ENCODE data around the gene CROCC2. TPM values are rescaled to one million over a fixed set of nuclear protein-coding genes. Genes with fewer than 3 reads are reported as not detected.

The CROCC2 gene
- polyA plus RNA-seq, 2 of the 4 experiments (the other 2 are of a cell fraction), result not detected

DNA sequence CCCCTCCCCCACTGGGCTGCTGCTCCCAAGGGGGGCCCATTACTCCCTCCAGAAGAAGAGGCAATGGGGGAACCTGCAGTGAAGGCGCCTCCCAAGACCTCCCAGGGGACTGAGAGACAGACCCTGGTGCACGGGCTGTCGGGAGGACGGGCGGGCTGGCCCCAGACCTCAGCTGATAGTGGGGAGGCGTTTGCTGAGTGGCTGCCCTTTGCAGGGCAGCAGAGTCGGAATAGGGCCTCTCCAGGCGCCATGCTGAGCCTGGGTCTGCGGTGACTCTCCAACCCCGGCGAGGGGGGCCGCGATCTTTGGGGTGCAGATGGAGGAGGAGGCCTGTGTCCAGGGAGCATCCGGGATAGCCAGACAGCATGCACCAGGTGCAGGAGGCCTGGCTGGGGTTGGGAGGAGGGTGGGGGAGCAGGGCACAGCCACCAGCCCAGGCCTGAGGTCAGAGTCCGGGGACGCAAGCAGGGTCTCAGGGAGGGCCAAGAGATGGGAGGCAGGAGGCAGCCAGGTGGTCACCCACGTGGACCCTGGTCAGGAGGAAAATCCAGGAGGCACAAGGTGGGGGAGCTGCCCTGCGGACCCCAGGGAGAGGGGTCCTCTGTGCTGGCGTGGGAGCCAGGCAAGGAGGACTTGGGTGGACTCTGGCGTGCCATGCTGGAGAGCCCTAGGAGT, 11.0 kb downstream of the CROCC2 start (continued):
- TF ChIP-seq BCL3 (IDR thresholded peaks at IDR 0.05) (no peak), NFE2L2 (conservative IDR thresholded peaks at IDR 0.05; ENCODE audit: low read length) (no peak), EP300 (IDR thresholded peaks at IDR 0.05) (no peak)

DNA sequence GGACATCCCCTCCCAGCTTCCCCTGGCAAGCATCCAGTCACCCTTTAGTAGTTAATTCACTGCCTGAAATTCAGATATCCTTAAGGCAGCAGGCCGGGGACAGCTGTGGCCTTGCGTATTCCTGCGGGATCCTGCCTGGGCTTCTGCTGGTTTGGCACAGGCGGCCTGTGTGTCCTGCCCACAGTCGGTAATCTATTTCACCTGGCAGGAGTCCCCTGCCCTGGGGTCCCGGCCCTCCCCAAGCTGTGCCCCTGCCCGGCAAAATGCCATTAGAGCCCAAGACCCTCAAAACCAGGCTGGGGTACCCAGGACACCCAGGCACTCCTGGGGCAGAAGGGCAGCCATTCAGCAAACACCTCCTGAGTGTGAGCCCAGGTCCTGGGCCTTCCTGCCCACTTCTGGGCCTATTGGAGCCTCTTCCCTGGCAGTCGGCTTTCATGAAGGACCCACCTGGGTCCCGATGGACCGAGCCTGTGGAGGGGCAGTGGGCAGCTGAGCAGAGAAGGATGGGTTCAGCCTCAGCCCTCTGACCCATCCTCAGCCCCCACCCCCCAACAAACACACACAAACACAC, 11.6 kb downstream of the CROCC2 start:
- ChIA-PET POLR2A (no interaction called here), CTCF (interaction anchor here (1.4 to 2.0 kb wide), 2 partner anchors 66 to 72 kb away, joined by 4 to 6 read pairs; no protein-coding TSS in a partner anchor)
- Histone ChIP-seq H3K4me3 (no peak overlapping the region), H3K27ac (peak overlapping the region in 1 of 2 experiments; percentile 90; a peak in 4 of 6 replicates), H3K4me2 (0 out of 3 replicates have a peak overlapping the region, but pooled peaks have one; percentile 80), H3K4me1 (peaks cover 59% of the 10 kb centered on the region), H3K9me3 (no peaks in the 10 kb centered on the region)
- TF ChIP-seq, protein P1, sequence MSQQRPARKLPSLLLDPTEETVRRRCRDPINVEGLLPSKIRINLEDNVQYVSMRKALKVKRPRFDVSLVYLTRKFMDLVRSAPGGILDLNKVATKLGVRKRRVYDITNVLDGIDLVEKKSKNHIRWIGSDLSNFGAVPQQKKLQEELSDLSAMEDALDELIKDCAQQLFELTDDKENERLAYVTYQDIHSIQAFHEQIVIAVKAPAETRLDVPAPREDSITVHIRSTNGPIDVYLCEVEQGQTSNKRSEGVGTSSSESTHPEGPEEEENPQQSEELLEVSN (IDR thresholded peaks at IDR 0.05; ENCODE audit: borderline replicate concordance, low read depth), result no peak
- no peak for TF ChIP-seq ZSCAN20 (CRISPR knock-in tag; IDR thresholded peaks at IDR 0.05)
- TF ChIP-seq, protein P2, sequence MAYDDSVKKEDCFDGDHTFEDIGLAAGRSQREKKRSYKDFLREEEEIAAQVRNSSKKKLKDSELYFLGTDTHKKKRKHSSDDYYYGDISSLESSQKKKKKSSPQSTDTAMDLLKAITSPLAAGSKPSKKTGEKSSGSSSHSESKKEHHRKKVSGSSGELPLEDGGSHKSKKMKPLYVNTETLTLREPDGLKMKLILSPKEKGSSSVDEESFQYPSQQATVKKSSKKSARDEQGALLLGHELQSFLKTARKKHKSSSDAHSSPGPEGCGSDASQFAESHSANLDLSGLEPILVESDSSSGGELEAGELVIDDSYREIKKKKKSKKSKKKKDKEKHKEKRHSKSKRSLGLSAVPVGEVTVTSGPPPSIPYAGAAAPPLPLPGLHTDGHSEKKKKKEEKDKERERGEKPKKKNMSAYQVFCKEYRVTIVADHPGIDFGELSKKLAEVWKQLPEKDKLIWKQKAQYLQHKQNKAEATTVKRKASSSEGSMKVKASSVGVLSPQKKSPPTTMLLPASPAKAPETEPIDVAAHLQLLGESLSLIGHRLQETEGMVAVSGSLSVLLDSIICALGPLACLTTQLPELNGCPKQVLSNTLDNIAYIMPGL (CRISPR knock-in tag; IDR thresholded peaks at IDR 0.05; ENCODE audit: borderline replicate concordance), result no peak
- TF ChIP-seq, protein P3, sequence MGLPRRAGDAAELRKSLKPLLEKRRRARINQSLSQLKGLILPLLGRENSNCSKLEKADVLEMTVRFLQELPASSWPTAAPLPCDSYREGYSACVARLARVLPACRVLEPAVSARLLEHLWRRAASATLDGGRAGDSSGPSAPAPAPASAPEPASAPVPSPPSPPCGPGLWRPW (IDR thresholded peaks at IDR 0.05), result no peak
- TF ChIP-seq HEYL (CRISPR knock-in tag; IDR thresholded peaks at IDR 0.05), result no peak
- no peak for TF ChIP-seq CHD4 (IDR thresholded peaks at IDR 0.05; ENCODE audit: borderline replicate concordance)
- no peak for TF ChIP-seq MAZ (IDR thresholded peaks at IDR 0.05; ENCODE audit: borderline replicate concordance, low read depth, low read length)
- TF ChIP-seq, protein P4, sequence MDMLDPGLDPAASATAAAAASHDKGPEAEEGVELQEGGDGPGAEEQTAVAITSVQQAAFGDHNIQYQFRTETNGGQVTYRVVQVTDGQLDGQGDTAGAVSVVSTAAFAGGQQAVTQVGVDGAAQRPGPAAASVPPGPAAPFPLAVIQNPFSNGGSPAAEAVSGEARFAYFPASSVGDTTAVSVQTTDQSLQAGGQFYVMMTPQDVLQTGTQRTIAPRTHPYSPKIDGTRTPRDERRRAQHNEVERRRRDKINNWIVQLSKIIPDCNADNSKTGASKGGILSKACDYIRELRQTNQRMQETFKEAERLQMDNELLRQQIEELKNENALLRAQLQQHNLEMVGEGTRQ (IDR thresholded peaks at IDR 0.05), result no peak
- TF ChIP-seq HOXB5 (CRISPR knock-in tag; IDR thresholded peaks at IDR 0.05), result no peak
- no peak for TF ChIP-seq FOSB (CRISPR knock-in tag; IDR thresholded peaks at IDR 0.05)
- no peak for TF ChIP-seq BHLHE40 (IDR thresholded peaks at IDR 0.05; ENCODE audit: low read depth, low read length)
- TF ChIP-seq REST (IDR thresholded peaks at IDR 0.05), result no peak
- no peak for TF ChIP-seq EP300 (IDR thresholded peaks at IDR 0.05)
- ATAC-seq (no peak), FAIRE-seq (no peak), DNase-seq (ENCODE audit: low read depth in 1 of 2, low spot score in 1 of 2) (no peak)
- WGBS (ENCODE audit: missing lambda C conversion rate), result 80% methylated on average over 5 of the region's 10 CpGs
